ENCODE results near the gene CLDN20. TPM values are rescaled to one million over a fixed set of nuclear protein-coding genes. Genes with fewer than 3 reads are reported as not detected.
"Not testable (repeated sequence)": the region's sequence is repeated elsewhere in the genome, so short reads cannot be mapped to it uniquely, and the experiment has no call there.

CLDN20 gene
- polyA plus RNA-seq, 4 donors, result 0.38 to 2.7 (median 1.6) TPM

DNA sequence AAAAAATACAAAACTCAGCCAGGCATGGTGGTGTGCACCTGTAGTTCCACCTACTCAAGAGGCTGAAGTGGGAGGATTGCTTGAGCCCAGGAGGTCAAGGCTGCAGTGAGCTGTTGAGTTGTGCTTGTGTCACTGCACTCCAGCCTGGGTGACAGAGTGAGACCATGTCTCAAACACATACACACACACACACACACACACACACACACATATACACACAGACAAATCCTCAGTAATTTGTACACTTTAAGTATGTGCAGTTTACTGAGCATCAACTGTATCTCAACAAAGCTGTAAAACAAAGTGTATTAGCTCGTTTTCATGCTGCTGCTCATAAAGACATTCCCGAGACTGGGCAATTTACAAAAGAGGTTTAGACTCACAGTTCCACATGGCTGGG is 43.1 kb downstream of the CLDN20 start:
- no peak for DNase-seq (ENCODE audit: low read depth in 4 of 4, low spot score in 2 of 4)

DNA sequence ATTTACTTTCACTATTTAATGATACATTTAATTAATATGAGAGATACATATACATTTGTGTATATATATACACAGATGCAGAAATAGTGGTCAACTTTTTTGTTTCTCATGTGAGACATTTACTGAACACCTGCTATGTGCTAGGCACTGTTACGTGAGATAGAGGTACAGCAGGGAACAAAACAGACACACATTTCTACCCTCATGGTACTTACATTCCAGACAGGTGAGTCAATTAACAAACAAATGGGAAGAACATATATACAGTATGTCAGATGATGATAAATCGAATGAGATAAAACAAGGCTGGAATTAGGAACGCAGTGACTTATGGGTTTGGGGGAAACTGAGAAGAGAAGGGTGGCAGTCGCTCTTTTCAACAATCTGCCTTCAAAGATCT is 45.3 kb downstream of the CLDN20 start:
- DNase-seq (ENCODE audit: low read depth in 4 of 4, low spot score in 2 of 4), result no peak

DNA sequence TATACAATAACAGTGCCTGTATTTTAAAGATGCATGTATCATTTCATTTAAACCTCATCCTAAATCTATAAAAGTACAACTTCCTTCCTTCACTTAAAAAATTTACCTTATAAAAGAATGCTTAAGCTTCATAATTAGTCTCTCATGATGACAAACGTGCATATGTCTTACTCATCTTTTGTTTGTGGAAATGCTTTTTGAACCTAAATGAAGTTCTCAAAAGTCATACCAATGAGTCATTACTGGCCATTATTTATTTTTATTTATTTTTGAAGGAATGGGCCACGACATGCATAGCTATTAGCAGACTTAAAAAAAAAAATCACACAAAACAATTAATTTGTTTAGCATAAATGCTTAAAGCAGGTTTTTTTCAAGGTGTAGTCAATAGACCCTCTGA is 46.8 kb downstream of the CLDN20 start:
- no peak for DNase-seq (ENCODE audit: low read depth in 4 of 4, low spot score in 2 of 4)

- DNase-seq (ENCODE audit: low read depth in 4 of 4, low spot score in 2 of 4), result no peak
These were observed 47.3 kb downstream of the CLDN20 start for GRCh38 chr6:155311086-155311485.

GRCh38 chr6:155311583-155311982 is 47.8 kb downstream of the CLDN20 start:
- no peak for DNase-seq (ENCODE audit: low read depth in 4 of 4, low spot score in 2 of 4)

DNA sequence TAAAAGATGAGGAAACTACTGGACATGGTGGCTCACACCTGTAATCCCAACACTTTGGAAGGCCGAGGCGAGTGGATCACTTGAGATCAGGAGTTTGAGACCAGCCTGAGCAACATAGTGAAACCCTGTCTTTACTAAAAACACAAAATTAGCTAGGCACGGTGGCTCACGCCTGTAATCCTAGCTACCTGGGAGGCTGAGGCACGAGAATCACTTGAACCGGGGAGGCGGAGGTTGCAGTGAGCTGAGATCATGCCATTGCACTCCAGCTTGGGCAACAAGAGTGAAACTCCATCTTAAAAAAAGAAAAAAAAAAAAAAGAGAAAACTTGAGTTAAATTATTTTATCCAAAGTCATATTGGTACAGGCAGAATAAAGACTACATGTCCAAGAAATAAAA is 49.1 kb downstream of the CLDN20 start:
- not testable (repeated sequence) for DNase-seq (ENCODE audit: low read depth in 4 of 4, low spot score in 2 of 4)

- DNase-seq (ENCODE audit: low read depth in 4 of 4, low spot score in 2 of 4), result peak in 1 of 4 donors; percentile 21
These were observed 49.8 kb downstream of the CLDN20 start for GRCh38 chr6:155313602-155314091.

DNA sequence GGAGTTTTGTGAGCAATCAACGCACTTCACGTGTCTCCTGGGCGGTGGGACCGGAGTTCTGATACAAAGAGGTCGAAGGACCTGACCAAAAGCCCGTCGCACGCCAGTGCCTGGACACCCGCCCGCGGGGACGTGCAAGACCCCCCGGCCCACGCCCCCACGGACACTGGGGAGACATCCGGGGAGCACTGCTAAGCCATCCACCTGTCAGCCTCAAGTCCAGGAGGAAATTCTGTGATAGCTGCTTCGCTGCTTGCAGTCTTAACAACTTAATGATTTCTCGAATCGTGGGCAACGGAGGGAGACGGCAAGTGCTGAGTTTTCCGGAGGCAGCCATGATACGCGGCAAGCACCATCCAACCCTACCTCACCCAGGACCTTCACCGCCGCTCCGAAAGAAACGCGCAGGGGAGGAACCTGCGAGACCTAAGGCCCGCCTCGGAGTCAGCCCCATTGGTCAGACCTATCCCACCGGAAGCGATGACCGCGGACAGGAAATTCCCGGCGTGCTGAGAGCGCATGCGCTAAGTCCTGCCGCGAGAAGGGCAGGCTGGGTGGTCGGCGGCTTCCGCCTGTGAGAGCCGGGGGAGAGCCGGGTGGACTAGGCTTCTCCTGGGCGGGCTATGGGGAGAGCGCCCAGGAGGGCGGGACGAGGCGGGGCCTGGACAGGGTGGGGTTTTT is 50.4 kb downstream of the CLDN20 start, which contains the start of gene TFB1M:
Gene TFB1M, minus strand, starts transcription at position 393 of the 681 bp plus-strand sequence. Its CDS starts 56 bp downstream, at position 337.
- peak; percentile 91 to 98 (median 96) for DNase-seq (ENCODE audit: low read depth in 4 of 4, low spot score in 2 of 4)

- DNase-seq (ENCODE audit: low read depth in 4 of 4, low spot score in 2 of 4), result peak in 1 of 4 donors; percentile 39
These were observed 51.1 kb downstream of the CLDN20 start for GRCh38 chr6:155314773-155315515.

GRCh38 chr6:155315516-155315871 is 51.7 kb downstream of the CLDN20 start:
- no peak for DNase-seq (ENCODE audit: low read depth in 4 of 4, low spot score in 2 of 4)

DNA sequence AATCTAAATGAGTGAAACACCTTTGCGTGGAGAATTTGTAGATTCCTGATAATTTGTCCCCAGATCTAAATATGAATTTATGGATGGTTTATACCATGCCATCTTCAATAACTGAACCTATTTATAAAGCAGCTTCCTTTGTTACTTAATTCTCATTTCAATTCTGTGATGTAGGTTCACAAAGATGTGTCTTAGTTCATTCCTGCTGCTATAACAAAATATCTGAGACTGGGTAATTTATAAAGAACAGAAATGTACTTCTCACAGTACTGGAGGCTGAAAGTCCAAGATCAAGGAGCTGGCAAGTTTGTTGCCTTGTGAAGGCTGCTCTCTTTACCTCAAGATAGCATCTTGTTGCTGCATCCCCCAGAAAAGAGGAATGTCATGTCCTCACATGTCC is 52.6 kb downstream of the CLDN20 start:
- no peak for DNase-seq (ENCODE audit: low read depth in 4 of 4, low spot score in 2 of 4)

- no peak for DNase-seq (ENCODE audit: low read depth in 4 of 4, low spot score in 2 of 4)
These were observed 53.4 kb downstream of the CLDN20 start for GRCh38 chr6:155317186-155317585.

GRCh38 chr6:155319902-155320301 is 56.1 kb downstream of the CLDN20 start:
- no peak for DNase-seq (ENCODE audit: low read depth in 4 of 4, low spot score in 2 of 4)

- DNase-seq (ENCODE audit: low read depth in 4 of 4, low spot score in 2 of 4), result no peak
These were observed 60.4 kb downstream of the CLDN20 start for GRCh38 chr6:155324172-155324571.

- no peak for DNase-seq (ENCODE audit: low read depth in 4 of 4, low spot score in 2 of 4)
These were observed 61.2 kb downstream of the CLDN20 start for GRCh38 chr6:155324993-155325392.

DNA sequence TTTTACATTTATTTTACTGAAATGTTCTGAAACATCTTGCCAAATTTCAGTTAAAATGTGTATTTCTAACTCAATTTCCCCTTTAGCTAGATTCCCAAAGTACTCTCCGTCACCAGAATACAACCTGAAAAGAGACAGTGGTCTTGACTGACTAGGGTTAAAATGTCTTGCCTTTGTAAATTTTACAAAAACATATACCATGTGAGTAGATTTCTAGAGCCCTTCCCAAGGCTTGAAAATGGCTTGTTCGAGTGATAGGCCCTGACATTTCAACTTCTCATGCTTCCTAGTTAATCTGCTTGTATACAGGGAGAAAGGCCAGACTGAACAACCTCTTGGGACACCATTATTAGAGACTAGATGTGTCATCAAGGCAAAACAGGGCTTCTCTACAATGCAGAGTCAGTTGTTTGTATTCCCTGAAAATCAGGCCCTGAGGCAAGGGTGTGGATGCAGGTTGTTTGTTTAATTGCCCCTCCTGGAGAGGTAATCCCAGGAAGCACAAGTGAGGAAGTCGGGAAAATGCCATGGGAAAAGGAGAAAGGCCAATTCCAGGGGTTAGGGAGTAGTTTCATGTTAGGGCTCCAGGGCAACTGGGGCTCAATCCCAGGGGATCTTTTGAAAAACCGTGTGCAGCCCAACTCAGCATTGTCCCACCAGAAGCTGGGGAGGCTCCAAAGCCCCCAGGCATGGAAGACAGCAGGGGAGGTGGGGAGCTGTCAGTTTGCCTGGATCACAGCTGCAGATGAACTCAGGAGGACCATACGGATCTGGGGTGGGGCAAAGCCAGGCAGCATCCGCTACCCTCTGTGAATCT is 62.1 kb downstream of the CLDN20 start:
- DNase-seq (ENCODE audit: low read depth in 4 of 4, low spot score in 2 of 4), result no peak

Other genes starting within 250 kb of the CLDN20 start
- 10 to 100 TPM; 16.4 to 28.2 (median 20.1) TPM for gene TFB1M, start 50.5 kb downstream of the CLDN20 start, polyA plus RNA-seq (ENCODE audit: insufficient read length in 4 of 4)
- 1 to 10 TPM; 1.2 to 3.1 (median 1.7) TPM for gene NOX3, start 191.8 kb downstream of the CLDN20 start, polyA plus RNA-seq (ENCODE audit: insufficient read length in 4 of 4)

All from left renal cortex interstitium (tissue), 4 donors.